H9 (cell line): ENCODE data around the gene GUCA1C. TPM values are rescaled to one million over a fixed set of nuclear protein-coding genes. Genes with fewer than 3 reads are reported as not detected.

Experiments
- DNase-seq: peaks from one replicate; pipeline ENCODE4 v3.0.0-alpha.2; 2017
- H2AFZ ChIP-seq: one replicate; pipeline ENCODE4 v1.6.1; 2013; ENCODE audit warnings: mild to moderate bottlenecking, low read length, control low read depth, moderate library complexity
- H2AK5ac ChIP-seq: 2 replicates; pipeline ENCODE4 v1.6.1; 2013; ENCODE audit warnings: low read length, control low read depth, mixed read lengths; ENCODE audit not compliant: insufficient read length
- H2BK120ac ChIP-seq: one replicate; pipeline ENCODE4 v1.6.1; 2013; ENCODE audit warnings: low read depth, mild to moderate bottlenecking, low read length, control low read depth, inconsistent platforms; ENCODE audit not compliant: poor library complexity, severe bottlenecking
- H2BK12ac ChIP-seq: 2 replicates; pipeline ENCODE4 v1.6.1; 2013; ENCODE audit warnings: low read length, control low read depth, mixed read lengths, low read depth; ENCODE audit not compliant: insufficient read length
- H2BK15ac ChIP-seq: 2 replicates; pipeline ENCODE4 v1.6.1; 2013; ENCODE audit warnings: low read depth, low read length, control low read depth
- H2BK20ac ChIP-seq: one replicate; pipeline ENCODE4 v1.6.1; 2013; ENCODE audit warnings: low read depth, mild to moderate bottlenecking, low read length, control low read depth, inconsistent platforms; ENCODE audit not compliant: poor library complexity, severe bottlenecking
- H2BK5ac ChIP-seq: 2 replicates; pipeline ENCODE4 v1.6.1; 2013; ENCODE audit warnings: low read length, control low read depth, mixed read lengths; ENCODE audit not compliant: insufficient read length
- H3K14ac ChIP-seq: 2 replicates; pipeline ENCODE4 v1.6.1; 2013; ENCODE audit warnings: low read length, control low read depth; ENCODE audit not compliant: insufficient read depth
- H3K18ac ChIP-seq: 2 replicates; pipeline ENCODE4 v1.6.1; 2013; ENCODE audit warnings: low read depth, mild to moderate bottlenecking, mixed read lengths, low read length, control low read depth; ENCODE audit not compliant: insufficient read length
- H3K23ac ChIP-seq: 2 replicates; pipeline ENCODE4 v1.6.1; 2013; ENCODE audit warnings: low read length, control low read depth, mixed read lengths, low read depth; ENCODE audit not compliant: insufficient read length
- H3K23me2 ChIP-seq: 2 replicates; pipeline ENCODE4 v1.6.1; 2013; ENCODE audit warnings: low read depth, mild to moderate bottlenecking, mixed read lengths, low read length, control low read depth; ENCODE audit not compliant: insufficient read length, poor library complexity, severe bottlenecking
- H3K27ac ChIP-seq: 2 replicates; pipeline ENCODE4 v1.5.1; 2013; ENCODE audit warnings: low read length, control low read depth, mixed read lengths, low read depth; ENCODE audit not compliant: insufficient read length
- H3K27me3 ChIP-seq: 2 replicates; pipeline ENCODE4 v1.6.1; 2013; ENCODE audit warnings: low read length, control low read depth, inconsistent platforms; ENCODE audit not compliant: insufficient read depth
- H3K4ac ChIP-seq: 2 replicates; pipeline ENCODE4 v1.6.1; 2013; ENCODE audit warnings: low read depth, mild to moderate bottlenecking, control low read depth, inconsistent platforms, low read length, moderate library complexity
- H3K4me1 ChIP-seq: 2 replicates; pipeline ENCODE4 v1.6.1; 2013; ENCODE audit warnings: low read length, control low read depth, inconsistent platforms; ENCODE audit not compliant: insufficient read depth
- H3K4me2 ChIP-seq: 2 replicates; pipeline ENCODE4 v1.6.1; 2013; ENCODE audit warnings: low read length, control low read depth, mixed read lengths; ENCODE audit not compliant: insufficient read length, insufficient read depth
- H3K56ac ChIP-seq: 2 replicates; pipeline ENCODE4 v1.6.1; 2013; ENCODE audit warnings: low read depth, mild to moderate bottlenecking, mixed read lengths, low read length, control low read depth; ENCODE audit not compliant: insufficient read length
- H3K79me1 ChIP-seq: 2 replicates; pipeline ENCODE4 v1.6.1; 2013; ENCODE audit warnings: low read depth, mild to moderate bottlenecking, moderate library complexity, low read length, control low read depth, inconsistent platforms; ENCODE audit not compliant: insufficient read depth, poor library complexity, severe bottlenecking
- H3K79me2 ChIP-seq: 2 replicates; pipeline ENCODE4 v1.6.1; 2013; ENCODE audit warnings: low read length, control low read depth, inconsistent platforms; ENCODE audit not compliant: insufficient read depth
- H3K9ac ChIP-seq: 2 replicates; pipeline ENCODE4 v1.6.1; 2013; ENCODE audit warnings: low read length, control low read depth, mixed read lengths; ENCODE audit not compliant: insufficient read length; ENCODE audit errors: extremely low read depth
- H3K9me3 ChIP-seq: one replicate; pipeline ENCODE4 v1.6.1; 2013; ENCODE audit warnings: low read depth, low read length, inconsistent platforms; ENCODE audit not compliant: control insufficient read depth
- H3T11ph ChIP-seq: one replicate; pipeline ENCODE4 v1.6.1; 2013; ENCODE audit warnings: mild to moderate bottlenecking, low read length, control low read depth, inconsistent platforms
- H4K20me1 ChIP-seq: one replicate; pipeline ENCODE4 v1.6.1; 2013; ENCODE audit not compliant: control insufficient read depth, insufficient read length, insufficient read depth
- H4K5ac ChIP-seq: 2 replicates; pipeline ENCODE4 v1.6.1; 2013; ENCODE audit warnings: low read depth, mild to moderate bottlenecking, mixed read lengths, low read length, control low read depth; ENCODE audit not compliant: insufficient read length
- H4K8ac ChIP-seq: replicated peaks from 2 replicates; pipeline ENCODE4 v1.6.1; 2013; ENCODE audit warnings: low read length, control low read depth, mixed read lengths, low read depth; ENCODE audit not compliant: insufficient read length
- H4K91ac ChIP-seq: 2 replicates; pipeline ENCODE4 v1.6.1; 2013; ENCODE audit warnings: low read depth, mild to moderate bottlenecking, moderate library complexity, mixed read lengths, low read length, control low read depth; ENCODE audit not compliant: insufficient read length
- H3K27ac Mint-ChIP-seq, 3 experiments: 2 replicates in 2 of 3; 3 replicates in 1 of 3; pipeline ENCODE4 v1.8.0; 2020 to 2021; ENCODE audit warnings: mixed read lengths in 3 of 3, mild to moderate bottlenecking in 1 of 3, moderate library complexity in 1 of 3
- H3K27me3 Mint-ChIP-seq: 2 replicates; pipeline ENCODE4 v1.8.0; 2021; ENCODE audit warnings: low read depth, mild to moderate bottlenecking, moderate library complexity, mixed read lengths
- H3K36me3 Mint-ChIP-seq, 3 experiments: 2 replicates in 2 of 3; 3 replicates in 1 of 3; pipeline ENCODE4 v1.8.0; 2020 to 2021; ENCODE audit warnings: low read depth in 3 of 3, mixed read lengths in 3 of 3; ENCODE audit not compliant: insufficient read depth in 1 of 3
- H3K4me1 Mint-ChIP-seq, 2 experiments: 2 replicates each; pipeline ENCODE4 v1.8.0; 2020; ENCODE audit warnings: mixed read lengths in 2 of 2
- H3K4me3 Mint-ChIP-seq, 2 experiments: 2 replicates in 1 of 2; 3 replicates in 1 of 2; pipeline ENCODE4 v1.8.0; 2020 to 2021; ENCODE audit warnings: mild to moderate bottlenecking in 2 of 2, mixed read lengths in 2 of 2, moderate library complexity in 1 of 2
- H3K9me3 Mint-ChIP-seq, 2 experiments: 2 replicates in 1 of 2; 3 replicates in 1 of 2; pipeline ENCODE4 v1.8.0; 2020; ENCODE audit warnings: mild to moderate bottlenecking in 2 of 2, mixed read lengths in 2 of 2, moderate library complexity in 1 of 2
- WGBS: extraction: QIAGEN DNeasy Blood & Tissue Kit; methylation state at CpG from one replicate; pipeline ENCODE4 v1.1.7; 2013; ENCODE audit warnings: missing lambda C conversion rate, low lambda C conversion rate, mixed read lengths; ENCODE audit not compliant: insufficient read length; ENCODE audit errors: extremely low coverage; 5-methylcytosine and 5-hydroxymethylcytosine counted together
- total RNA-seq: library from RNA; stranded (reverse); gene quantifications from 2 replicates; pipeline ENCODE4 v1.2.1, GENCODE V29; 2021
- TF ChIP-seq, protein P1 (sequence below): fragments of 200-600 bp; sonication (generic); conservative IDR thresholded peaks from 3 replicates; pipeline ENCODE4 v1.8.0; 2021; ENCODE audit warnings: antibody characterized with exemption, mild to moderate bottlenecking

The GUCA1C gene
- total RNA-seq, 1 experiment from 2014 or later: not detected

DNA sequence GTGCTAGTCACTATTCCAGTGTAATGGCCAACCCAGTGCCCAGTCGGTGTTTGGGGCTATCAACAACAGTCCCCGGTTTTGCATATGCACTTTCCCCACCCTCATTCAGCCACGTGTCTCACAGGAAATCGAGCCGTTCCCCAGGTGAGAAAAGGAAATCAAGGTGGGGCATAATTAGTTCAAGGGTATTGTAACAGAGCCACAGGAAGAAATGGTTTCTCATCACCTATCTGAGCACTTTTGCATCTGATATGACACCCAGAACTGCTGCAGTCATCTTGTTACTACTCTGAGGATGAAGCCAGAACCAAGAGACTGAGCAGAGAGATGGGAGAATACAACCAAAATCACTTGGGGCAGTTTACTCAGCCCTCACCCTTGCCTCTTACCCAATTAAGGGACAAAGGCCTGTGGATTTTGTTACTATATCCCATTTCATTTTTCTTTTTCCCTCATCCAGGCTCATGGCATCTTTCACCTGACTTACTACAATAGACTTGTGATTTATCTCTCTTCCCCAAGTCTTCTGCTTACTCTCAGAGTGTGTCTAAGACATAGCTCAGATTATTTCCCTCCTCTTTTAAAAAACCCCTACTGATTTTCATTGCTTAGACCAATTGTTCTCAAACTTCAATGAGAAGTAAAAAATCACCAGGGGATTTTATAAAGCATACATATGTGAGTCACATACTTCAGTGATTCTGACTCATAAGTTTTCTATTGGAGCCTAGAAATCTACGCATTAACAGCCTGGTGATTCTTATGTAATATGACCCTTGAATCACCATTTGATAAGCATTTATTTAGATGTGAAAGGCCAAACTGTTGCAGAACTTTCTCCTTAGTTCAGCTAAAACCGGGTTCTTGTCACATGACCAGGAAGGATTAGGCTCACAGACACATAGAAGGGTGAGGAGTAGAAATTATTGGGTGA, 90.5 kb downstream of the GUCA1C start:
- H3T11ph ChIP-seq: no peak overlapping the region
- H3K23me2 ChIP-seq: no peaks in the 10 kb centered on the region
- no peak overlapping the region for H2BK15ac ChIP-seq
- no peak overlapping the region for H4K8ac ChIP-seq
- H2BK20ac ChIP-seq: no peak overlapping the region
- H3K4ac ChIP-seq: no peak overlapping the region
- no peak overlapping the region for H3K4me2 ChIP-seq
- TF ChIP-seq, protein P1, sequence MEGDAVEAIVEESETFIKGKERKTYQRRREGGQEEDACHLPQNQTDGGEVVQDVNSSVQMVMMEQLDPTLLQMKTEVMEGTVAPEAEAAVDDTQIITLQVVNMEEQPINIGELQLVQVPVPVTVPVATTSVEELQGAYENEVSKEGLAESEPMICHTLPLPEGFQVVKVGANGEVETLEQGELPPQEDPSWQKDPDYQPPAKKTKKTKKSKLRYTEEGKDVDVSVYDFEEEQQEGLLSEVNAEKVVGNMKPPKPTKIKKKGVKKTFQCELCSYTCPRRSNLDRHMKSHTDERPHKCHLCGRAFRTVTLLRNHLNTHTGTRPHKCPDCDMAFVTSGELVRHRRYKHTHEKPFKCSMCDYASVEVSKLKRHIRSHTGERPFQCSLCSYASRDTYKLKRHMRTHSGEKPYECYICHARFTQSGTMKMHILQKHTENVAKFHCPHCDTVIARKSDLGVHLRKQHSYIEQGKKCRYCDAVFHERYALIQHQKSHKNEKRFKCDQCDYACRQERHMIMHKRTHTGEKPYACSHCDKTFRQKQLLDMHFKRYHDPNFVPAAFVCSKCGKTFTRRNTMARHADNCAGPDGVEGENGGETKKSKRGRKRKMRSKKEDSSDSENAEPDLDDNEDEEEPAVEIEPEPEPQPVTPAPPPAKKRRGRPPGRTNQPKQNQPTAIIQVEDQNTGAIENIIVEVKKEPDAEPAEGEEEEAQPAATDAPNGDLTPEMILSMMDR: no peak
- H3K9me3 ChIP-seq: no peaks in the 10 kb centered on the region
- H3K56ac ChIP-seq: no peak overlapping the region
- H3K18ac ChIP-seq: no peak overlapping the region
- H2BK5ac ChIP-seq: no peak overlapping the region
- Mint-ChIP-seq H3K27ac (no peak overlapping the region; a peak in 1 of 7 replicates), H3K9me3 (peaks cover 7 to 9% of the 10 kb centered on the region in 2 experiments), H3K27me3 (no peaks in the 10 kb centered on the region), H3K36me3 (peaks cover 0 to 14% (median 4%) of the 10 kb centered on the region in 3 experiments; a peak in 3 of 7 replicates), H3K4me3 (no peak overlapping the region), H3K4me1 (peaks cover 29 to 42% of the 10 kb centered on the region in 2 experiments)
- no peak overlapping the region for H2BK120ac ChIP-seq
- H3K79me1 ChIP-seq: no peaks in the 10 kb centered on the region
- H3K27ac ChIP-seq: no peak overlapping the region
- no peak overlapping the region for H4K5ac ChIP-seq
- WGBS: no CpG with 5 or more reads among the region's 7 CpGs
- no peak overlapping the region for H3K9ac ChIP-seq
- peaks cover 6% of the 10 kb centered on the region; the same call in 1 of the 2 replicates for H3K4me1 ChIP-seq
- no peak overlapping the region for H3K23ac ChIP-seq
- no peak overlapping the region for H2AK5ac ChIP-seq
- H3K27me3 ChIP-seq: no peaks in the 10 kb centered on the region
- no peak for DNase-seq
- no peak overlapping the region for H3K14ac ChIP-seq
- no peaks in the 10 kb centered on the region for H4K20me1 ChIP-seq
- H2AFZ ChIP-seq: peak overlapping the region; percentile 40
- H4K91ac ChIP-seq: no peak overlapping the region
- H3K79me2 ChIP-seq: no peaks in the 10 kb centered on the region
- H2BK12ac ChIP-seq: no peak overlapping the region
